IPS DF 4.7 (cell line): Measurements from ENCODE around the gene OGFRL1.

Source experiments
- DNase-seq: peaks from one replicate; pipeline ENCODE4 v3.0.0-alpha.2; 2013; ENCODE audit warnings: low spot score; ENCODE audit errors: extremely low read depth

The OGFRL1 gene

DNA sequence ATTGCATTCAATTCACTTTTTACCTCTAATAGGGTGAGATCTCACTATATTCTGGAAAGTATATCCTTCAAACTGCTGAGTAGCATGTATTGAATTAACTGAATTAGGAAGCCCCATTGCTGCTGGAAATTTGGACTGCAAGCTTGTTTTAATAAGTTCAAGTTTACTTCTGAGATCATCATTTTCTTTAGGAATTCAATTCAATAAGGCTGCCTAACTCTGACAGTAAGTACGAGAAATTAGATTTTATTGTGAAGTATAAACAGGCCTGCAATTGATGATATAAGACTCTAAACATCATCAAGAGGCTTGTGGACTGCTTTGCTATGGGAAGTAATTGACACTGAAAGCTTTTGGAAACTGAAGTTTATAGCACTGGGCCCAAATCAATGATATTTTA is 44.4 kb downstream of the OGFRL1 start:
- no peak for DNase-seq

DNA sequence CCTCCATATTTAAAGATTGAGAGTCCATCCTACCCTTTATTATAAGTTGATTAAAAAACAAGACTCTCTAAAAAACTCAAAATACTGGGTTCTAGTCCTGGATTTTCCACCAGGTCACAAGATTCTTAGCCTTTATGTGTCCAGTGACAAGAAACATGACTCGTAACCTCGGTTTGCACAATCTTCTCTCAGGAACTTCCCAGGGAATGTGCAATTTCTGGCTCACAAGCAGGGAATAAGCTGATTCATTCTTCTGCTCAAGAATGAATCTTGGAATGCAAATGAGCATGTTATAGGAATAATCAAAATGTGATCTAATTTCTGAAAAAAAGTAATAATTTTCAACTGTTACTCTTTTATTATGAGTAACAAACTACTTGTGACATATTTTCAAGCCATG is 45.1 kb downstream of the OGFRL1 start:
- DNase-seq = no peak

- DNase-seq = no peak
Observed at GRCh38 chr6:71334768-71335167, 46.2 kb downstream of the OGFRL1 start.

DNA sequence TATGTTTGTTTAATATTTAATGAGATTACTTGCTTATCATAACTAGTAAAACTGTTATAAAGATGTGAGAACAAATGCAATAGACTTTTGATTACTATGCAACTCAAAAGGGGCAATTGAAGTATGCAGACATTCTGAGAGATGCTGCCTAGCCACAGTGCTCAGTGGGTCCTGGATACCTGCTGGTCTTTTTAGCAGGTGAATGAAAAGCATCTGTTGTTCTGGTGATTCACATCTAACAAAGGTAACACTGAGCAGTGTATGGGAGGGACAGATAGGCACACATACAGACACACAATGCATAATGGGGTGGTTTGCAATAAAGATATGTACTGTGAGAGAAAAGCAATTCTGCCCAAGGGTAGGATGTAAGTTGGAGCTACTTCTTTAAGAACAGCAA is 46.9 kb downstream of the OGFRL1 start:
- no peak for DNase-seq

DNA sequence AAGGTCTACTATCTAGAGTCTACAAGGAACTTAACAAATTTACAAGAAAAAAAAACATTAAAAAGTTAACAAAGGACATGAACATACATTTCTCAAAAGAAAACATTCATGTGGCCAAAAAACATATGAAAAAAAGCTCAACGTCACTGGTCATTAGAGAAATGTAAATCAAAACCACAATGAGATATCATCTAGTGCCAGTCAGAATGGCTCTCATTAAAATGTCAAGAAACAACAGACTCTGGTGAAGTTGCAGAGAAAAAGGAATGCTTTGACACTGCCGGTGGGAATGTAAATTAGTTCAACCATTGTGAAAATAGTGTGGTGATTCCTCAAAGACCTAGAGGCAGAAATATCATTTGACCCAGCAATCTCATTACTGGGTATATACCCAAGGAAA is 48.3 kb downstream of the OGFRL1 start:
- no peak for DNase-seq

DNA sequence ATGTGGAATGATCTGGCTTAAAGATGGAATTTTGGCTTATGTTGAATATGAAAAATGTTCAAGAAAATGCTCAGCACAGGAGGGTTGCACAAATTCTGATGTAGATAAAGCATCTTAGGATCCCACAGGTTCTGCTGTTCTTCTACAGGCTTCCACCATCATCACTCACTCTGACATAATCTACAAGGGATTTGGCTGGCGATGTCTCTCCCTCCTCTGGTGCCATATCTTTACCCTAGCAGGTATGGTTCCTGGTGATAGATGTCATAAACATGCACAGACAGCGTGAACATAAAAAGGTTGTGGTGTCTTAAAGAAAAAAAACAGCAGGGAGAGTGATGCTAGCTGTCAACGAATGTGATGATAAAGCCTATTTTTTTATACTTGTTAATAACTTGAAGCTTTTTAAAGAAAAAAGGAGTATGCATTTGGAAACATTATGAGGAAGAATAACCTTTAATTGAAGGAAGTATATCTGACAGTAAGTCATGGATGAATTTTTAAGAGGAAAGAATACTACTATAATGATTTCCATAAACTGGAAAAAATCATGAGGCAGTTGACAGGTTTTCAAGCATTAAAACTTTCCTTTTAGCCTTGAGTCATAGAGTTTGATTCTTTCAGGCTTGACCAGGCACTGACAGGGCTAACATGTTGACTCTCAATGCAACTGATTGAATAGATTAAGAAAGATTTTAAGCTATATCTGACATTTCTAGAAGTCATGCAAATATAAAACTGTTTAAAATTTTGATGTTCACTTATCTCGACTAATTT is 50.1 kb downstream of the OGFRL1 start:
- DNase-seq = no peak

DNA sequence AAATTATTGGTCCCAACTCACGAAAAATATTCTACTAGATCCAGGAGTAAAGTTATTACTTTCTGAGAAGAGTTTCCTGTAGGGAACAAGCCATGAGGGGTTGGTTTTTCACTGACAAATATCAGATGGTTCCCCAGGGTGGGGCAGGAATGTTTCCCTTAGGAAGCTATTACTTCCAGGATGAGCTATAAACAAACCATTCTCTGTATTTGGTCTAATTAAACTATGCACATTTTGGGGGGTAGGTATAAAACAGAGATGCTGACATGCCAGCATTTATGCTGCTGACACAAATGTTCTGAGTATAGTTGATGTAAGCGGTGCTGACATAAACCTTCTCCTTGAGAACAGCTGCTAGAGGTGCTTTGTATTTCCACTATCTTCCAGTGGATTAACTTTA is 54.2 kb downstream of the OGFRL1 start:
- DNase-seq = no peak

GRCh38 chr6:71345476-71346333 is 57.1 kb downstream of the OGFRL1 start:
- DNase-seq = no peak

DNA sequence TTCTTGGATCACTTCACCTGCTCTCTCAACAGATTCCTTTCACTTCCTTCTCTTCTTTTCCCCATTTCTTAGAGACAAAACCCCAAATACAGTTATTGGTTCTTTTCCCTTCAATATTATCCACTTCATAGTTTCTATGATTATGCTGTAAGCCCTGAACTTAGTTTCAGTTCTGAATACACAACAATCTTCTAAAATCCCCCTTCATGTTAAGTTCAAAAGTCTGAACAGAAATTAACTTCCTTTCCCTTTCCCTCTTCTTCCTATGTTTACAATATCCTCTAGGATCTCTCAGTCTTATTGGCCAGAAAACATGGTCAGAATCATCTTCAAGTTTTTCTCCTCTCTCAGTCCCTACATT is 57.7 kb downstream of the OGFRL1 start:
- no peak for DNase-seq

DNA sequence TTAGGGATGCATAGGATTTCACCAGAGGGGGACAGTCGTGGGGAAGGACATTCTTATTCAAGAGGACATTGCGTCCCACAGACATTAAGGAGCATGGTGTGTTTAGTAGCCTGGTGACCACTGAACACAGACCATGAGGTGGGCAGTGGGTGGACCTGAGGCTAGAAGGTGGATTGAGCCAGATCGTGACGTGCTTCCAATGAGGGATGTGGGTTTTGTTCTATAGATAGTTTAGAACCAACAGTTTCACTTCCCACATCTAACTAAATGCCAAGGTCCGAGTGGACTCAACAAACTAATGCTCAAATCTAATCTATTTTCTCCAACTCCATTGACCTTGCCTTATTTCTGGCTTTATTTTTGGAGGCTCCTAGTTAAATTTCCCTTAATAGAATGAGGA is 58.5 kb downstream of the OGFRL1 start:
- DNase-seq = no peak

- DNase-seq = peak; percentile 14
Observed at GRCh38 chr6:71349395-71349794, 60.8 kb downstream of the OGFRL1 start.

GRCh38 chr6:71349976-71350615 is 61.5 kb downstream of the OGFRL1 start:
- no peak for DNase-seq

DNA sequence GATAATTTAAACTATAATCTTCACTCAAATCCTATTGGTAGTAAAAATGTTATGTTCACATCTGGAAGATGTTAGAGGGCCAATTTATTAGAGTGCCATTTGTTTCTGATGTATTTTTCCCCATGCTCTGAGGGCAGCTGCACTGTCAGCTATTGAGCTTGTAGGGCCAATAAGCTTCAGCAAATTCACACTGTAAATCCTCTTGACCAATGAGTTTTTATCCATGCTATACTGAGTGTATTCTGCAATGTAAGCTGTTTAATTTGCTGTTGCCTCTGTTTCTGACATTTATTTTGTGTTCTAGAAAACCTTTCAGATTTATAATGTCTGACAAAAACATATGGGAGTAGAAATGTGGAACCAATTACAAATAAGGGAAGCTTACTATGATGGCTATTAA is 62.6 kb downstream of the OGFRL1 start:
- no peak for DNase-seq
